ENCODE data around the gene CHRM1. TPM values are rescaled to one million over a fixed set of nuclear protein-coding genes. Genes with fewer than 3 reads are reported as not detected.
A peak's percentile ranks its signal among the peaks of the same experiment; 100 is the strongest.

The CHRM1 gene
- total RNA-seq, 1 experiment from 2014 or later = not detected

- H3K4ac ChIP-seq (ENCODE audit: low read depth, low read length) = no peak overlapping the region
- H3K9ac ChIP-seq (ENCODE audit: extremely low read depth, insufficient read length, low read length) = no peak overlapping the region
- H3K4me2 ChIP-seq (ENCODE audit: insufficient read depth, insufficient read length, low read length) = no peak overlapping the region
- no peaks in the 10 kb centered on the region for H3K23me2 ChIP-seq (ENCODE audit: insufficient read length, low read depth, low read length, poor library complexity, severe bottlenecking)
- no peak overlapping the region for H2AFZ ChIP-seq (ENCODE audit: low read length)
- no peak for TF ChIP-seq CTCF (conservative IDR thresholded peaks at IDR 0.05)
- H2BK20ac ChIP-seq (ENCODE audit: low read depth, low read length, poor library complexity, severe bottlenecking) = no peak overlapping the region
- H4K91ac ChIP-seq (ENCODE audit: insufficient read length, low read depth, low read length) = no peak overlapping the region
- H4K20me1 ChIP-seq (ENCODE audit: control insufficient read depth, insufficient read depth, insufficient read length) = no peaks in the 10 kb centered on the region
- Mint-ChIP-seq H3K4me3 (no peak overlapping the region), H3K27me3 (ENCODE audit: low read depth) (no peaks in the 10 kb centered on the region), H3K36me3 (ENCODE audit: insufficient read depth in 1 of 3, low read depth in 3 of 3) (peaks cover 26 to 78% (median 57%) of the 10 kb centered on the region in 3 experiments; a peak in 6 of 7 replicates), H3K9me3 (no peaks in the 10 kb centered on the region), H3K4me1 (peaks cover 7 to 14% of the 10 kb centered on the region in 2 experiments), H3K27ac (peak overlapping the region in 2 of 3 experiments; percentile 89 to 91; a peak in 4 of 7 replicates)
- no peak overlapping the region for H2AK5ac ChIP-seq (ENCODE audit: insufficient read length, low read length)
- H3K27ac ChIP-seq (ENCODE audit: insufficient read length, low read depth, low read length) = no peak overlapping the region
- no peak for DNase-seq
- H3K79me1 ChIP-seq (ENCODE audit: insufficient read depth, low read depth, low read length, poor library complexity, severe bottlenecking) = peaks cover 10% of the 10 kb centered on the region
- WGBS (ENCODE audit: extremely low coverage, insufficient read length, low lambda C conversion rate) = no CpG with 5 or more reads among the region's 7 CpGs
- no peak overlapping the region for H2BK12ac ChIP-seq (ENCODE audit: insufficient read length, low read depth, low read length)
- H3K23ac ChIP-seq (ENCODE audit: insufficient read length, low read depth, low read length) = no peak overlapping the region
- H3K56ac ChIP-seq (ENCODE audit: insufficient read length, low read depth, low read length) = no peak overlapping the region
- no peak overlapping the region for H3K14ac ChIP-seq (ENCODE audit: insufficient read depth, low read length)
- H4K8ac ChIP-seq (replicated peaks; ENCODE audit: insufficient read length, low read depth, low read length) = no peak overlapping the region
- no peak overlapping the region for H4K5ac ChIP-seq (ENCODE audit: insufficient read length, low read depth, low read length)
- no peaks in the 10 kb centered on the region for H3K27me3 ChIP-seq (ENCODE audit: insufficient read depth, low read length)
- no peak overlapping the region for H2BK15ac ChIP-seq (ENCODE audit: low read depth, low read length)
- H3T11ph ChIP-seq (ENCODE audit: low read length) = no peak overlapping the region
- no peak overlapping the region for H2BK5ac ChIP-seq (ENCODE audit: insufficient read length, low read length)
- no peaks in the 10 kb centered on the region for H3K9me3 ChIP-seq (ENCODE audit: control insufficient read depth, low read depth, low read length)
- no peak overlapping the region for H3K18ac ChIP-seq (ENCODE audit: insufficient read length, low read depth, low read length)
- H2BK120ac ChIP-seq (ENCODE audit: low read depth, low read length, poor library complexity, severe bottlenecking) = no peak overlapping the region
- H3K4me1 ChIP-seq (ENCODE audit: insufficient read depth, low read length) = no peaks in the 10 kb centered on the region; the same call in 1 of the 2 replicates
- H3K79me2 ChIP-seq (ENCODE audit: insufficient read depth, low read length) = peaks cover 6% of the 10 kb centered on the region; the same call in 1 of the 2 replicates
Observed at GRCh38 chr11:62874851-62875250, 46.3 kb downstream of the CHRM1 start.
